CD4-positive, alpha-beta T cell treated with Interferon gamma for 1 hour (primary cell): ENCODE data around the gene IL17RA.

Source experiments
- DNase-seq: peaks from one replicate; pipeline ENCODE4 v3.0.0-alpha.2; 2020

The IL17RA gene

GRCh38 chr22:17085277-17086181 lies 729 bp downstream of the IL17RA start:
- no peak for DNase-seq

GRCh38 chr22:17086296-17086695 lies 1.5 kb downstream of the IL17RA start:
- DNase-seq: peak; percentile 29

GRCh38 chr22:17086788-17087497 lies 2.1 kb downstream of the IL17RA start:
- DNase-seq: no peak

GRCh38 chr22:17087498-17088131 lies 2.8 kb downstream of the IL17RA start:
- DNase-seq: no peak

GRCh38 chr22:17090550-17090949 lies 5.8 kb downstream of the IL17RA start:
- DNase-seq: no peak

- no peak for DNase-seq
These were observed 7.1 kb downstream of the IL17RA start for GRCh38 chr22:17091851-17092250.

- no peak for DNase-seq
These were observed 8.3 kb downstream of the IL17RA start for GRCh38 chr22:17093081-17093480.

GRCh38 chr22:17095538-17095937 lies 10.7 kb downstream of the IL17RA start:
- no peak for DNase-seq

GRCh38 chr22:17096071-17096470 lies 11.3 kb downstream of the IL17RA start:
- DNase-seq: no peak

GRCh38 chr22:17097062-17097461 lies 12.3 kb downstream of the IL17RA start:
- DNase-seq: no peak

- DNase-seq: no peak
These were observed 12.9 kb downstream of the IL17RA start for GRCh38 chr22:17097701-17098100.

GRCh38 chr22:17098379-17098819 lies 13.6 kb downstream of the IL17RA start:
- DNase-seq: peak; percentile 35

GRCh38 chr22:17100621-17101020 lies 15.8 kb downstream of the IL17RA start:
- DNase-seq: no peak

GRCh38 chr22:17101475-17102296 lies 16.9 kb downstream of the IL17RA start:
- no peak for DNase-seq

- no peak for DNase-seq
These were observed 17.5 kb downstream of the IL17RA start for GRCh38 chr22:17102297-17102667.

- DNase-seq: no peak
These were observed 18.6 kb downstream of the IL17RA start for GRCh38 chr22:17103351-17103750.

GRCh38 chr22:17104336-17104935 lies 19.6 kb downstream of the IL17RA start:
- no peak for DNase-seq

GRCh38 chr22:17105143-17106129 lies 20.6 kb downstream of the IL17RA start:
- no peak for DNase-seq

GRCh38 chr22:17106161-17106784 lies 21.5 kb downstream of the IL17RA start:
- DNase-seq: no peak

- peak; percentile 42 for DNase-seq
These were observed 22.2 kb downstream of the IL17RA start for GRCh38 chr22:17106785-17107546.
